HepG2 (cell line): ENCODE measurements around the gene ADAT3. TPM values are rescaled to one million over a fixed set of nuclear protein-coding genes. Genes with fewer than 3 reads are reported as not detected.
A peak's percentile ranks its signal among the peaks of the same experiment; 100 is the strongest.

Experiments used
- CREM ChIP-seq, 2 experiments: sonication (generic) in 1 of 2; formaldehyde crosslinking in 1 of 2; IDR thresholded peaks; 2 replicates each; pipeline versions ENCODE4 v1.4.0 to v1.6.1; 2016 to 2020; ENCODE audit warnings: antibody characterized with exemption in 1 of 2, mild to moderate bottlenecking in 1 of 2, missing genetic modification reagents in 1 of 2
- ETV6 ChIP-seq: sonication (generic); formaldehyde crosslinking; conservative IDR thresholded peaks from 2 replicates; pipeline ENCODE4 v1.4.0; 2020; ENCODE audit warnings: missing genetic modification reagents
- FIP1L1 ChIP-seq: fragments of 200-400 bp; formaldehyde crosslinking; IDR thresholded peaks from 2 replicates; pipeline ENCODE4 v1.6.1; 2018; ENCODE audit warnings: low read depth, mild to moderate bottlenecking, low read length, moderate library complexity, borderline replicate concordance; ENCODE audit not compliant: insufficient read depth
- KIAA2018 ChIP-seq: sonication (generic); formaldehyde crosslinking; IDR thresholded peaks from 2 replicates; pipeline ENCODE4 v1.5.0; 2020; ENCODE audit warnings: mild to moderate bottlenecking, missing genetic modification reagents, borderline replicate concordance
- LCORL ChIP-seq, 2 experiments: fragments of 450-650 bp in 1 of 2; sonication (generic) in 1 of 2; formaldehyde crosslinking in 1 of 2; IDR thresholded peaks; 2 replicates each; pipeline versions ENCODE4 v1.5.0 to v1.6.1; 2017 to 2020; ENCODE audit warnings: antibody characterized with exemption in 1 of 2, missing genetic modification reagents in 1 of 2
- MNT ChIP-seq: fragments of 450-650 bp; IDR thresholded peaks from 2 replicates; pipeline ENCODE4 v1.6.1; 2016
- TFE3 ChIP-seq: IDR thresholded peaks from 2 replicates; pipeline ENCODE4 v1.6.1; 2016
- TGIF2 ChIP-seq: IDR thresholded peaks from 2 replicates; pipeline ENCODE4 v1.6.1; 2016; ENCODE audit warnings: control low read depth, missing compliant biosample characterization
- U2AF1 ChIP-seq: fragments of 200-400 bp; formaldehyde crosslinking; optimal IDR thresholded peaks from 2 replicates; pipeline ENCODE3; 2017; ENCODE audit warnings: mild to moderate bottlenecking, low read depth, low read length
- ZBTB25 ChIP-seq: IDR thresholded peaks from 2 replicates; pipeline ENCODE4 v1.6.1; 2018; ENCODE audit warnings: missing genetic modification reagents
- ZNF430 ChIP-seq: sonication (generic); formaldehyde crosslinking; IDR thresholded peaks from 2 replicates; pipeline ENCODE4 v1.9.0; 2021; ENCODE audit warnings: mild to moderate bottlenecking, missing genetic modification reagents
- ZSCAN25 ChIP-seq: sonication (generic); formaldehyde crosslinking; IDR thresholded peaks from 2 replicates; pipeline ENCODE4 v1.8.0; 2022; ENCODE audit warnings: mild to moderate bottlenecking, missing genetic modification reagents
- ZSCAN31 ChIP-seq: sonication (generic); formaldehyde crosslinking; IDR thresholded peaks from 2 replicates; pipeline ENCODE4 v1.5.0; 2020; ENCODE audit warnings: low read depth, mild to moderate bottlenecking, missing genetic modification reagents
- polyA plus RNA-seq, 8 experiments: library from polyadenylated mRNA; depleted of rRNA in 3 of 8; stranded (reverse) in 7 of 8; unstranded in 1 of 8; fragments of >200 nt; fragmentation: Illumina TruSeq in 4 of 8; extraction: Trizol in 4 of 8; gene quantifications; 2 replicates each; pipeline versions ENCODE4 v1.2.1 to v1.2.3, GENCODE V29; 2011 to 2016; ENCODE audit warnings: low read depth in 4 of 8, missing spikeins in 1 of 8, mixed read lengths in 1 of 8; ENCODE audit not compliant: insufficient read depth in 1 of 8
- total RNA-seq, 5 experiments: library from RNA; depleted of rRNA; stranded (reverse); fragments of >200 nt; fragmentation: Illumina TruSeq; extraction: Trizol; gene quantifications; 2 replicates each; pipeline ENCODE4 v1.2.3, GENCODE V29; 2016; ENCODE audit warnings: low read depth in 1 of 5

Gene ADAT3
- total and polyA plus RNA-seq, 2 of the 13 experiments (the other 11 are each of a cell fraction or from before 2014, with no cell fraction given), result 0.95 to 3.5 TPM

- peak; percentile 71; the same call in 1 of the 2 replicates for TF ChIP-seq ZBTB25 (CRISPR knock-in tag)
- peak; percentile 75 for TF ChIP-seq U2AF1
- TF ChIP-seq TFE3 (CRISPR knock-in tag), result peak; percentile 97
- 0 out of 2 replicates have a peak, but pooled peaks have one; percentile 81 for TF ChIP-seq ZSCAN31 (CRISPR knock-in tag)
- TF ChIP-seq FIP1L1, result no peak
- TF ChIP-seq ETV6, result 0 out of 2 replicates have a peak, but pooled peaks have one; percentile 40
- peak; percentile 57; the same call in 1 of the 2 replicates for TF ChIP-seq ZNF430 (CRISPR knock-in tag)
- TF ChIP-seq ZSCAN25 (CRISPR knock-in tag), result peak; percentile 70; the same call in 1 of the 2 replicates
- peak; percentile 84 for TF ChIP-seq MNT
- TF ChIP-seq LCORL (IDR thresholded peaks at IDR 0.05), result no peak
- TF ChIP-seq LCORL (CRISPR knock-in tag; IDR thresholded peaks at IDR 0.05), result peak; percentile 85; the same call in 1 of the 2 replicates
- peak; percentile 31; the same call in 1 of the 2 replicates for TF ChIP-seq CREM (IDR thresholded peaks at IDR 0.05)
- no peak for TF ChIP-seq CREM (CRISPR knock-in tag; IDR thresholded peaks at IDR 0.05)
- no peak; the same call in 1 of the 2 replicates for TF ChIP-seq KIAA2018 (CRISPR knock-in tag)
- peak; percentile 76; the same call in 1 of the 2 replicates for TF ChIP-seq TGIF2 (CRISPR knock-in tag)
Measured at GRCh38 chr19:1875646-1876495, 29.3 kb upstream of the ADAT3 start (continued).
